HG02884 (cell line): ENCODE data around the gene ZNF346.

Experiments
- ATAC-seq: cut with Tn5 transposase; IDR thresholded peaks from one replicate; pipeline ENCODE4 v1.9.1; 2021; ENCODE audit warnings: mild to moderate bottlenecking, moderate library complexity; ENCODE audit not compliant: unreplicated experiment

ZNF346 gene

DNA sequence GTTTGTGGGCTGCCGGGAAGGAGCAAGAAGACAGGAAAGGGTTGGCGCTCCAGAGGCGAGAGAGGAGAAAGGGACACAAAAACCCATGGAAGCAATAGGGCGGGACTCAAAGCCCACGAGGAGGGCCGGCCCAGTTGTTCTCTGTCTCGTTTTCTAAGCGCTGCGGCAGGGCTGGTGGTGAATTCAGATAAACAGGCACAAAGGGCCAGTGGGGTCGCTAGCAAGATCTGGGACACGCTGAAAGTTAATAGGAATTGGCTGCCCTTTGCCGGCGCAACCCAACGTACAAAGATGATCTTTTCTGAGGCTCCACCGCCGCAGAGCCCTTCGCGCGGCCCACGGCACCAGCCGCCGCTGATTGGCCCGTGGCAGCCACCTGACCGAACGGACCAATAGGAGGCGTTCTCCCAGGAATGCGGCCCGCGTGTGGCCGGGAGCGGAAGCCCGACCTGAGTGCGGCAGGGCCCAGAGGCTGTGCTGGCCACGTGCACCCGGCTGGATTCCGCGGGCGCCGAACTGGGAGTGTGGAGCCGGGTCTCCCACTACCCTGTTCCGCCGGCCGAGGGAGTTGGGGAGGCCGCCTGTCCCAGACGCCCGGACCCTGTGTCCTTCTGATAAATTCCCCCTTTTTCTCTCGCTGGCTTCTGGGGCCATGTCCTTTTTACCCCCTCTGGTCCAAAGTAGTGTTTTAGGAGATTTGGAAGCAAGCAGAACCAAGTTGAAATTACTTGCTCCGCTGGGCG is 94.3 kb downstream of the ZNF346 start:
- ATAC-seq: peak; percentile 53

DNA sequence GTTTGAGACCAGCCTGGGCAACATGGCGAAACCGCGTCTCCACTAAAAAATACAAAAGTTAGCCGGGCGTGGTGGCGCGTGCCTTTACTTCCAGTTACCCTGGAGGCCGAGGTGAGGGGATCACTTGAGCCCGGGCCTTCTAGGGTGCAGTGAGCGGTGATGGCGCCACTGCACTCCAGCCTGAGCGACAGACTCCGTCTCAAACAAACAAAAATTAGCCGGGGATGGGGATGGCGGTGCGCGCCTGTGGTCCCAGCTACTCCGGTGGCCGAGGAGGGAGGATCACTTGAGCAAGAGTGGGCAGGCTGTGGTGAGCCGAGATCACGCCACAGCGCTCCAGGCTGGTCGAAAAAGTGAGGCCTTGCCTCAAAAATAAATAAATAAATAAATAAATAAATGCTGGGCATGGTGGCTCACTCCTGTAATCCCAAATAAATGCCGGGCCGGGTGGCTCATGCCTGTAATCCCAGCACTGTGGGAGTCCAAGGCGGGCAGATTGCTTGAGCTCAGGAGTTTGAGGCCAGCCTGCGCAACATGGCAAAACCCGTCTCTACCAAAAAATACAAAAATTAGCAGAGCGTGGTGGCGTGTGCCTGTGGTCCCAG is 95.0 kb downstream of the ZNF346 start:
- ATAC-seq: no peak

DNA sequence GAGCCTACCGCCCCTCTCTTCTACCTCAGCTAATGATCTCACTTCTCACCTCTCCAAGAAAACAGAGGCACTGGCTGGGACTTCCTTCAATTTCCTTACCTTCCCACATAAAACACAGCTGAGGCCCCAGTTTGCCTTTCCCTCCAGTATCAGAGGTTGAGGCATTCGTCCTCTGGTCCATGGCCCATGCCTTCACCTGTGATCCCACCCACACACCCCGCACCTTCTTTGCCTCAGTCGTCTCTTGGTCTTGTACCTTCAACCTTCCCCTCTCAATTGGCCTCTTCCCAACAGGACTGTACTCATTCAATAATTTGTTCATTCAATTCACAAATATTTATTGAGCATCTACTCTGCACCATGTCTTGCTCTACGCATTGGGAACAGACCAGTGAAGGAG is 100.1 kb downstream of the ZNF346 start:
- no peak for ATAC-seq

DNA sequence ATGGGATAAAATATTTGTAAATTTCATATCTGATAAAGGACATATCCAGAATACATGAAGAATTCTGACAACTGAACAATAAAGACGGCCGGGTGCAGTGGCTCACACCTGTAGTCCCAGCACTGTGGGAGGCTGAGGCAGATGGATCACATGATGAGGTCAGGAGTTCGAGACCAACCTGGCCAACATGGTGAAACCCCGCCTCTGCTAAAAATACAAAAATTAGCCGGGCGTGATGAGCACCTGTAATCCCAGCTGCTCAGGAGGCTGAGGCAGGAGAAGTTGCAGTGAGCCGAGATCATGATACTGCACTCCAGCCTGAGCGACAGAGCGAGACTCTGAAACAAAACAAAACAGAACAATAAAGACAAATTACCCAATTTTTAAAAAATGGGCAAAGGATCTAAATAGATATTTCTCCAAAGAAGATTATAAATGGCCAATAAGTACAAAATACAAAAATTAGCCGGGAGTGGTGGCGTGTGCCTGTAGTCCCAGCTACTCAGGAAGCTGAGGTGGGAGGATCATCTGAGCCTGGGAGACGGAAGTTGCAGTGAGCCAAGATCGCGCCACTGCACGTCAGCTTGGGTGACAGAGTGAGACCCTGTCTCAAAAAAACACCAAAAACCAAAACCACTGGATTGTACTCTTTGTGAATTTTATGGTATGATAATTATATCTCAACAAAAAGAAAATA is 101.4 kb downstream of the ZNF346 start:
- ATAC-seq: no peak

DNA sequence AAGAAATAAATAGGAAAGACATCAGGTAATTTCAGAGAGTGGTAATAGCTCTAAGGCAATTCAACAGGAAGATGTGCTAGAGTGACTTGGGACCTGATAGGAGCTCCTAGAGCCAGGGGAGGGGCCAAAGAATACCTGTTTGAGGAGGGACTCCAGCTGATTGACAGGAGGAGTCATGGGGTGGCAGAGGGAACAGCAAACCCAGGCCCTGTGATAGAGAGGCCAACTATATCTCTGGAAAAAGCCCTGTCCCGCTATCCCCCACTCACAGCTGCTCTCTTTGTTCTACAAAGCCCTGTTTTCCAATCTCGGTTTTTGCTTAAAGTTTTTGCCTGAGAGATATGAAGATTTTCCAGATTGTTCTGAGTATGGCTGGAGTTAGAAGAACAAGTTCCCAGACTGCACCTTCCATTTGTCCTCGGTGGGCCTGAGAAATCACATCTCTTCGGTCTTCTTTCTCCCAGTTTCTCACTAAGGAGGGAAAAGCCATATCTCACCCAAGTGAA is 102.0 kb downstream of the ZNF346 start:
- no peak for ATAC-seq

DNA sequence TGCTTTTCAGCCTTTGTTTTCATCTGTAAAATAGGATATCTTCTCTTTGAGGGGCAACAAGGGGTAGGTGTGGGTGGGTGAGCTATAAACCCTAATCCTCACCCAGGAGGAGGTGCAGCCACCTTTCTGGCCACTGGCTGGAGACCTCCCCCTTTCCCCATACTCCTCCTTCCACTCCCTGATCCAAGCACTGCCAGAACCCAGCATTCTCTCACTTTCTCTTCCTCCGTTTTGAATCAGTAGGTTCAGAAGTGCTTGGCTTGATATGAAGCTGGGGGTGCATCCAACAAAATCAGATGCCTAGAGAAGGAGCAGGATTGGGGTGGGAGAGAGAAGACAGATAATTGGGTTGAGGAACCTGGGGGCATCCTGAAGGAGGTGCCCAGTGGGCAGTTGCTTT is 104.3 kb downstream of the ZNF346 start:
- no peak for ATAC-seq

DNA sequence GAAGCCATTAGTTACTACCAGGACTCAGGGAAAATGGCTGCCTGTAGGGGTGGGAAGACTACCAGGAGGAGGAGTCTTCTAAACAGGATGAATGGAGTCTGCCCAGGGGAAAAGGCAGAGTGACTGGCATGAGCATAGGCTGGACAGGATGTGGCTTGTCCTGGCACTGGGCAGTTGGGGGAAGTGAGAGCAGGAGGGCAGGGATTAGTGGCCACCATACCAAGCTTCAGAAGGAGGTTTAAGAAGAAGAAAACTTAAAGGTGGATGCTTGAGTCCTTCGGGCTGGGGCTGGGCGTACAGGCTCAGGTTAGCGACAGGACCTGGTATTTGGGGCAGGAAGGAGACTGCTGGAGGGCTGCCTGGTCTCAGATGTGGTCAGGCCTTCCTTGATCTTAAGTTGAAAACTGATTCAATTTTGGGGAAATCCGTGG is 106.1 kb downstream of the ZNF346 start:
- no peak for ATAC-seq

DNA sequence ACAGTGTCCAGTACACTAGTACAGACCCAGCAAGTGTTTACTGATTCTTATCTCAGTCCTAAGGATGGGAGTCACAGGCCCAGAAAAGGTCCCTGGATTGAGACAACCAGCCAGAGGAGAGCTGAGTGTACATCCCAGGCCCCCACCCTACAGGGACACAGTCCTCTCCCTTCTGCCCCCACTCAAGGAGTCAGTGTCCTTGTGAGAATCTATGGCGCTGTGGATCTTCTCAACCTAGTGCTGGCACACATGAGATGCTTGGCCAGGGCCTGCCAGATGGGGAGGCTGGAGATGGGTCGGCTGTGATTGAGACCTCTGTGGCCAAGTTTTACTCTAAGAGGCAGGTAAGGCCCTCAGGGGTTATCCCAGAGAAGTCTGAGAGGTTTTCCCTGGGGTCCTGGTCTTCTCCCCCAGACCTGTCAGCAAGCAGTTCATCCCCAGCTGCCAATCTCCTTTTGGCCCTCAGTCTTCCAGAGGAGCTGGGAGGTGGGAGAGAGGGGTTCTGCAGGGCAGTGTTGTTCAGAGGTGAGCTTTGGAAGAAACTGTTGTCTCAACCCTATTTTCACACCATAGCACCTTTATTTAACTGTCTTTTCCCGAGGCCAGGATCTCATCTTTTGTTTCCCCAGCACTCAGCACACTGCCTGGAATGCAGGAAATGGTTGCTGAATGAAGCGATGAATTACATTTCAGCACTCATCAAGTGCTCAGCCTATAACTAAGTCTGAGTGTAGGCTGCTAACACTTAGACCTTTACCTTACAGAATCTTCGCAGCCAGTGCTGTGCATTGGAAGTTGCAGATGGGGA is 107.9 kb downstream of the ZNF346 start:
- ATAC-seq: no peak
